ENCODE measurements around the gene CD9.

The CD9 gene

DNA sequence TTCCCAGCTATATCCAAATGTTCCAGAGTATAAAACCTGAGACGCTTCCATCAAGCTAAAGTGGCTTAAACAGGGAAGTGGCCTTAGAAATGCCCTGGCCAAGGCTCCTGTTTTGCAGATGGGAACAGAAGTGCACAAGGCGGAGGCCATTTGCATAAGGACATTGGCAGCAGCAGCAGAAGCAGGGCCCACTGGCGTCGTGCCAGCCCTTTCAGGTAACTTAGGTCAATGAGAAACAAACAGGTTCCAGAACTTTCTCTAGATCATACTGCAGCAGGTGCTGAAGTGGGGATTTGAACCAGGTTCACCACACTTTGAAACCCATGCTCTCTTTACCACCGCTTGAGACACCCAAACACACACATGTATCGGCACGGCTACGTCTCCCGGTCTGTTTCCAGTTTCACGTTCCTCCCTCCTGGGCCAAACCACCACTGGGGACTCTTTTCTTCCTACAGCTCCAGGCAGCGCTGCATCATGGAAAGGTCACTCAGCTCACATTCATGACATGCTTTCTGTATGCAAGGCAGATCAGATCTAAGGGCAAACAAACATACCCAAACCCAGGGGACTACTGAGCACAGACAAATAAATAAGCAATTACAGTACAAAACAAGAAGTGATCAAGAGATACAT, 64.3 kb downstream of the CD9 start:
- Histone ChIP-seq H3K27me3 (no peaks in the 10 kb centered on the region), H3K36me3 (no peaks in the 10 kb centered on the region), H3K4me3 (no peak overlapping the region), H3K9me3 (no peaks in the 10 kb centered on the region), H3K27ac (no peak overlapping the region), H3K4me1 (peaks cover 0 to 12% (median 6%) of the 10 kb centered on the region in 4 donors)
- TF ChIP-seq, protein P1, sequence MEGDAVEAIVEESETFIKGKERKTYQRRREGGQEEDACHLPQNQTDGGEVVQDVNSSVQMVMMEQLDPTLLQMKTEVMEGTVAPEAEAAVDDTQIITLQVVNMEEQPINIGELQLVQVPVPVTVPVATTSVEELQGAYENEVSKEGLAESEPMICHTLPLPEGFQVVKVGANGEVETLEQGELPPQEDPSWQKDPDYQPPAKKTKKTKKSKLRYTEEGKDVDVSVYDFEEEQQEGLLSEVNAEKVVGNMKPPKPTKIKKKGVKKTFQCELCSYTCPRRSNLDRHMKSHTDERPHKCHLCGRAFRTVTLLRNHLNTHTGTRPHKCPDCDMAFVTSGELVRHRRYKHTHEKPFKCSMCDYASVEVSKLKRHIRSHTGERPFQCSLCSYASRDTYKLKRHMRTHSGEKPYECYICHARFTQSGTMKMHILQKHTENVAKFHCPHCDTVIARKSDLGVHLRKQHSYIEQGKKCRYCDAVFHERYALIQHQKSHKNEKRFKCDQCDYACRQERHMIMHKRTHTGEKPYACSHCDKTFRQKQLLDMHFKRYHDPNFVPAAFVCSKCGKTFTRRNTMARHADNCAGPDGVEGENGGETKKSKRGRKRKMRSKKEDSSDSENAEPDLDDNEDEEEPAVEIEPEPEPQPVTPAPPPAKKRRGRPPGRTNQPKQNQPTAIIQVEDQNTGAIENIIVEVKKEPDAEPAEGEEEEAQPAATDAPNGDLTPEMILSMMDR (IDR thresholded peaks at IDR 0.05), result no peak
- intact Hi-C loops (cut with DNase I; ENCODE audit: low total_unique reads), result no loop called here
- no peak for DNase-seq

DNA sequence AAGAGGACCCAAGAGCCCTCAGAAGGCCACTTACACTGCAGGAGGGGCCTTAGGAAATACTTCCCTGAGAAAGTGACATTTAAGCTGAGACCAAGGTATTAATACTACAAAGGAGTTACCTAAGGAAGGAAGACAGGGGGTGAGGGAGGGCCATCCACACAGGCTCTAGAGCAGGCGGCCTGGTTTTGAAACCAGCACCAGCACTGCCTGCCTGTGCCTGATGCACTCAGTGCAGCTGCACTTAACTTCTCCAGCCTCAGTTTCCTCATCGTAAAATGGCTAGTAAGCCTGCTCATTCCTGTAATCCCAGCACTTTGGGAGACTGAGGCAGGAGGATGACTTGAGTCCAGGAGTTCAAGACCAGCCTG, 64.8 kb downstream of the CD9 start:
- TF ChIP-seq, protein P1 (IDR thresholded peaks at IDR 0.05), result no peak
- DNase-seq, result no peak
- no peaks in the 10 kb centered on the region for H3K9me3 ChIP-seq
- H3K36me3 ChIP-seq, result no peaks in the 10 kb centered on the region
- no peaks in the 10 kb centered on the region for H3K27me3 ChIP-seq
- H3K4me1 ChIP-seq, result peaks cover 0 to 12% (median 7%) of the 10 kb centered on the region in 4 donors
- intact Hi-C loops (cut with DNase I; ENCODE audit: low total_unique reads), result no loop called here
- no peak overlapping the region for H3K4me3 ChIP-seq
- no peak overlapping the region for H3K27ac ChIP-seq

DNA sequence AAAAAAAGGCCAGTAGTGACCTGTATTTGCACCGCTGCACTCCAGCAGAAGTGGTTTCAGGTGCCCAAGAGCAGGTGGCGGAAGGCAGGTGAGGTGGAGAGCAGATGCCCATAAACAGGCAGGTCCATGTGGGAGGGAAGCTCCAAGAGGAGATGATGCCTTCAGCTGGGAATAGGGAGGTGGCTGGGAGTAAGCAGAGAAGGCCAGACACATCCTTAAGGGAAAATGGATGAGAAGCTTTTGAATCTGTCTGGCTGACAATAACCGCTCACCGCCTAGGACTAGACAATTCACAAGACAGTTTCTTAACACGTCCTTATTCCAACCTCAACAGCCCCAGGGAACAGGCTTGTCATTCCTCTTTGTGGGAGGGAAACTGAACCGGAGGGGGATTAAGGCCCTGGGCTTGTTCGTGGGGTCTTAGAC, 66.4 kb downstream of the CD9 start:
- no peak overlapping the region for H3K27ac ChIP-seq
- no peak for DNase-seq

DNA sequence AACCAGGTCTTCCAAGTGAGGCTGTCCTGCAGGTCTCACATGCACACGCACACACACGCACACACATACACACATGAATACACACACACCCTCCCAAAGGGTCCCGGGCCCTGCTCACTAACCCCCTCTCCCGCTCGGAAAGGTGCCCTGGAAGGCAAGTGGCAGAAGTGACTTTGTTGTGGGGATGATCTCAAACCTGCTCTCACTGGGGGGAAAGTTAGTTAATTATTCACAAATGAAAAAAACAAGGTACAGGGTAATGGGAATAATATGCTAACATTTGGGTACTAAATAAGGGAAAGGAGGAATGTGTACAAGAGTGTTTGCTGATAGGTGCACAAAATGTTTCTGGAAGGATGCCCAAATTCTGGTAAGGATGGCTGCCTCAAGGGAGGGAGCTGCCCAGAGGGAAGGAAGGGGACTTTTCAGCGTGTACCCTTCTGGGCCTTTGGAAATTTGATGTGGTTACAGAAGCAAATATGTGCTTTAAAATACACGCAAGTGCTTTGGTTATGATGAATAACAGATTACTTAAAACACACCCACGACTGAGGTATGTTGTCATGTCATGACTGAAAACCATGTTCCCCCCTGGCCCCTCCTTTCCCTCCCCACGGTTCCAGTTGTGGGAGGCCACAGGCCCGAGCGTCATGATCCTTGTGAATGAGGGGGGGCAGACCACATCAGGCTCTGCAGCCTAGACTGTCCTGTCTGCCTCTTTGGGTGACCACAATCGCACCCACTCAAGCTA, 66.9 kb downstream of the CD9 start:
- peaks cover 0 to 12% (median 7%) of the 10 kb centered on the region in 4 donors for H3K4me1 ChIP-seq
- TF ChIP-seq, protein P1 (IDR thresholded peaks at IDR 0.05), result no peak
- DNase-seq, result no peak
- no peak overlapping the region for H3K4me3 ChIP-seq
- intact Hi-C loops (cut with DNase I; ENCODE audit: low total_unique reads), result no loop called here
- H3K9me3 ChIP-seq, result no peaks in the 10 kb centered on the region
- no peak overlapping the region for H3K27ac ChIP-seq
- no peaks in the 10 kb centered on the region for H3K27me3 ChIP-seq
- no peaks in the 10 kb centered on the region for H3K36me3 ChIP-seq

More for the DNA sequence above, 66.4 kb downstream of the CD9 start:
- TF ChIP-seq, protein P1 (IDR thresholded peaks at IDR 0.05), result no peak
- Histone ChIP-seq H3K36me3 (no peaks in the 10 kb centered on the region), H3K9me3 (no peaks in the 10 kb centered on the region), H3K27me3 (no peaks in the 10 kb centered on the region), H3K4me3 (no peak overlapping the region), H3K4me1 (peaks cover 0 to 12% (median 7%) of the 10 kb centered on the region in 4 donors)
- intact Hi-C loops (cut with DNase I; ENCODE audit: low total_unique reads), result no loop called here

DNA sequence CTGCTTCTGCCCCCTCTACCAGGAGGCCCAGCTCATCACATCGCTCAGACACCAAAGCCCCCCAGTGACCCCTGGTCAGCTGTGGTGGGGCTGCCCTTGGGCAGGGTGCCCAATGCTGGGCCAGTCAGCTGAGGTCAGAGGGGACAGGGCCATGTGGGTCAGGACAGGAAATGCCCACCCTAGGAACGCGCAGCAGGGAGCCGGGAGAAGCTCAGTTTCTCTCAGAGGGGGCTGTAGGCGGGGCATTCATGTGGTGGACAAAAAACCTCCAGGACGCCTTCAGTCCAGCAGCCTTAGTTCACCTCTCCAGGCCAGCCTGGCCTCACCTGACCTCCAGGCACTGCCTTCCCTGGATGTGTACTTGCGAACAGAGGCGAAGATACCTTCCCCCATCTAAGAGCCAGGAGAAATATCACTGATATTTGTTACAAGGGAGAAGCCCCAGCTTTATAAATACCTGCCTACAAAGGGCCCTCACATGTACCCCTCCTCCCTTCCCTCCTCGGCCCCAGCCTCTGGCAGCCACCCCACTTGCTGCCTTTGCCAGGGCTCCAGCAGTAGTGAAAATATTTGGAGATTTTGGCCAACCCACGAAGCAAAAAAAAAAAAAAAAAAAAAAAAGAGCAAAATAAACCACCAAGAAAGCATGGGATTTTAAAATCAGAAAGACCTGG, 68.4 kb downstream of the CD9 start:
- H3K27ac ChIP-seq, result peak overlapping the region in 1 of 2 donors; percentile 15
- no peak for DNase-seq
- H3K4me1 ChIP-seq, result peaks cover 0 to 14% (median 8%) of the 10 kb centered on the region in 4 donors
- TF ChIP-seq, protein P1 (IDR thresholded peaks at IDR 0.05), result no peak
- intact Hi-C loops (cut with DNase I; ENCODE audit: low total_unique reads), result no loop called here
- no peak overlapping the region for H3K4me3 ChIP-seq
- no peaks in the 10 kb centered on the region for H3K9me3 ChIP-seq
- H3K36me3 ChIP-seq, result no peaks in the 10 kb centered on the region
- H3K27me3 ChIP-seq, result no peaks in the 10 kb centered on the region

All from tibial artery (tissue), 4 donors.